EL (cell line): ENCODE results near the gene MYO1E.
A peak's percentile ranks its signal among the peaks of the same experiment; 100 is the strongest.
"Not testable (repeated sequence)": the region's sequence is repeated elsewhere in the genome, so short reads cannot be mapped to it uniquely, and the experiment has no call there.

Experiments
- DNase-seq: peaks from one replicate; pipeline ENCODE4 v3.0.0-alpha.2; 2016

Gene MYO1E

GRCh38 chr15:59349680-59350420 lies 22.8 kb downstream of the MYO1E start:
- DNase-seq = peak; percentile 93

- DNase-seq = no peak
Observed at GRCh38 chr15:59347915-59348314, 24.8 kb downstream of the MYO1E start.

GRCh38 chr15:59346951-59347350 lies 25.7 kb downstream of the MYO1E start:
- no peak for DNase-seq

- no peak for DNase-seq
Observed at GRCh38 chr15:59345326-59345725, 27.3 kb downstream of the MYO1E start.

- DNase-seq = no peak
Observed at GRCh38 chr15:59344311-59344710, 28.4 kb downstream of the MYO1E start.

- DNase-seq = no peak
Observed at GRCh38 chr15:59340325-59340724, 32.3 kb downstream of the MYO1E start.

GRCh38 chr15:59339252-59339672 lies 33.4 kb downstream of the MYO1E start:
- peak; percentile 81 for DNase-seq

GRCh38 chr15:59338414-59338813 lies 34.3 kb downstream of the MYO1E start:
- no peak for DNase-seq

GRCh38 chr15:59336725-59337124 lies 35.9 kb downstream of the MYO1E start:
- DNase-seq = not testable (repeated sequence)

- no peak for DNase-seq
Observed at GRCh38 chr15:59335207-59335786, 37.4 kb downstream of the MYO1E start.

GRCh38 chr15:59334076-59334415 lies 38.6 kb downstream of the MYO1E start:
- DNase-seq = no peak

- DNase-seq = no peak
Observed at GRCh38 chr15:59333401-59334075, 39.1 kb downstream of the MYO1E start.

GRCh38 chr15:59332009-59332408 lies 40.7 kb downstream of the MYO1E start:
- no peak for DNase-seq

GRCh38 chr15:59330649-59331048 lies 42.0 kb downstream of the MYO1E start:
- no peak for DNase-seq

GRCh38 chr15:59329570-59330350 lies 42.9 kb downstream of the MYO1E start:
- DNase-seq = peak; percentile 91

- no peak for DNase-seq
Observed at GRCh38 chr15:59329091-59329490, 43.6 kb downstream of the MYO1E start.

- DNase-seq = no peak
Observed at GRCh38 chr15:59327942-59328341, 44.7 kb downstream of the MYO1E start.

GRCh38 chr15:59326856-59327255 lies 45.8 kb downstream of the MYO1E start:
- no peak for DNase-seq

GRCh38 chr15:59322056-59322759 lies 50.5 kb downstream of the MYO1E start:
- no peak for DNase-seq

GRCh38 chr15:59321000-59321689 lies 51.5 kb downstream of the MYO1E start:
- no peak for DNase-seq

- DNase-seq = no peak
Observed at GRCh38 chr15:59317211-59317610, 55.5 kb downstream of the MYO1E start.

GRCh38 chr15:59315914-59316451 lies 56.7 kb downstream of the MYO1E start:
- peak; percentile 76 for DNase-seq
